Panc1 (cell line): ENCODE measurements around the gene TLCD2. TPM values are rescaled to one million over a fixed set of nuclear protein-coding genes. Genes with fewer than 3 reads are reported as not detected.
A peak's percentile ranks its signal among the peaks of the same experiment; 100 is the strongest.

ENCODE experiments used
- ATAC-seq: fragments of 200-7000 bp; cut with Tn5 transposase; 2 replicates; pipeline ENCODE4 v1.9.1; 2020; ENCODE audit warnings: mild to moderate bottlenecking, moderate library complexity
- BruUV-seq: library from RNA; stranded (reverse); fragments of 400-500 nt; replicated peaks from 2 replicates; lab custom pipeline; 2021; lab: Mats Ljungman, UMichigan
- CTCF ChIA-PET: fragments of 300-600 bp; sonication (Branson Sonifier 250); formaldehyde crosslinking; loops from one replicate; lab custom pipeline; 2022; ENCODE audit warnings: antibody characterized with exemption; lab: Charles Lee
- POLR2A ChIA-PET: fragments of 300-600 bp; sonication (Branson Sonifier 250); formaldehyde crosslinking; loops from one replicate; lab custom pipeline; 2022; ENCODE audit warnings: antibody characterized with exemption; lab: Charles Lee
- DNase-seq: peaks from one replicate; pipeline ENCODE4 v3.0.0-alpha.2; 2010; ENCODE audit warnings: low read depth, low spot score
- H3K27ac ChIP-seq: 2 replicates; pipeline ENCODE4 v1.5.1; 2011; ENCODE audit warnings: mild to moderate bottlenecking, low read length, inconsistent platforms
- H3K27me3 ChIP-seq: fragments of 200-500 bp; sonication (Bioruptor generic); 2 replicates; pipeline ENCODE4 v1.6.0; 2014; ENCODE audit warnings: low read length, inconsistent platforms; ENCODE audit not compliant: control insufficient read depth, insufficient read depth
- H3K36me3 ChIP-seq: fragments of 200-500 bp; sonication (Bioruptor generic); 2 replicates; pipeline ENCODE4 v1.5.1; 2014; ENCODE audit warnings: inconsistent platforms, mild to moderate bottlenecking, low read length, moderate library complexity; ENCODE audit not compliant: control insufficient read depth, insufficient read depth
- H3K4me1 ChIP-seq: 2 replicates; pipeline ENCODE4 v1.5.1; 2011; ENCODE audit warnings: inconsistent platforms, mild to moderate bottlenecking, low read length, moderate library complexity; ENCODE audit not compliant: control insufficient read depth, insufficient read depth
- H3K4me3 ChIP-seq, 2 experiments: 2 replicates each; pipeline ENCODE4 v1.5.1; 2011 to 2012; ENCODE audit warnings: low read depth in 2 of 2, low read length in 2 of 2, mild to moderate bottlenecking in 2 of 2, inconsistent platforms in 1 of 2, moderate library complexity in 1 of 2
- H3K9me3 ChIP-seq: fragments of 200-500 bp; sonication (Bioruptor generic); 2 replicates; pipeline ENCODE4 v1.5.1; 2014; ENCODE audit warnings: low read depth, mild to moderate bottlenecking, inconsistent platforms, low read length, moderate library complexity; ENCODE audit not compliant: control insufficient read depth, insufficient read depth
- POLR2AphosphoS5 ChIP-seq: IDR thresholded peaks from 2 replicates; pipeline ENCODE4 v1.6.1; 2012; ENCODE audit warnings: mild to moderate bottlenecking, low read depth, low read length, moderate library complexity
- REST ChIP-seq, 2 experiments: IDR thresholded peaks; 2 replicates each; pipeline ENCODE4 v1.6.1; 2011 to 2012; ENCODE audit warnings: low read depth in 2 of 2, control low read depth in 1 of 2, low read length in 1 of 2, mild to moderate bottlenecking in 1 of 2, moderate library complexity in 1 of 2; ENCODE audit not compliant: insufficient read depth in 1 of 2
- SIN3A ChIP-seq: IDR thresholded peaks from 2 replicates; pipeline ENCODE4 v1.6.1; 2012; ENCODE audit warnings: low read depth, mild to moderate bottlenecking, low read length, moderate library complexity, borderline replicate concordance; ENCODE audit not compliant: insufficient read depth
- TCF7L2 ChIP-seq: IDR thresholded peaks from 2 replicates; pipeline ENCODE4 v1.6.1; 2011; ENCODE audit warnings: mild to moderate bottlenecking, low read depth, low read length, inconsistent platforms
- in situ Hi-C: cut with HindIII; loops from 2 replicates; pipeline ENCODE4 v1.10.0; 2016; ENCODE audit warnings: low sequenced_read_pairs, low pct_unique_long_range_greater_than_20kb
- intact Hi-C: fragments of 100-400 bp; cut with micrococcal nuclease; formaldehyde crosslinking; loops from one replicate; pipeline ENCODE4 v1.10.0; 2022; ENCODE audit not compliant: unreplicated experiment
- total RNA-seq: library from RNA; stranded (reverse); gene quantifications from one replicate; pipeline ENCODE4 v1.2.1, GENCODE V29; 2021; ENCODE audit not compliant: unreplicated experiment
- TF ChIP-seq, protein P1 (sequence below): fragments of 450-650 bp; IDR thresholded peaks from 2 replicates; pipeline ENCODE4 v1.5.1; 2017; ENCODE audit warnings: mild to moderate bottlenecking

TLCD2 gene
- total RNA-seq, 1 experiment from 2014 or later, result 7.0 TPM

DNA sequence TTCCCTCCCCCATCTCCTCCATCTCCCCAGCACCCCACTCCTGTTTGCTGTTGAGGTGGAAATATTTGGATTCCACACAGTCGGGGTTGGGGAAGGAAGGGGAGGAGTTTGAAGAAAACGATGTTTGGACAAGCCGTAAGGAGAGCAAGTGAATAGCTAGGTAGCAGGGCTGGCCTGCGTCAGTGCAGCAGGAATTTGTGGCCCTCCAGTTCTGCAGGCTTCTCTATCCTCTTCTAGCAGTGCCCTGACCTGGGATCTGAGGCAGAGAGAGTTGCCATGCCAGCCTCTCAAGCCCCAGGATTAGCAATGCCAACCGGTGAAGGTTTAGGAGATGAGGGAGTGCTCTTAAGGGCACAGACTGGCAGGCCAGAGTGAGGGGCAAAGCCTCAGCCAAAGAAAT is 12.5 kb downstream of the TLCD2 start:
- ATAC-seq (peak; percentile 53), DNase-seq (no peak)
- TF ChIP-seq REST (IDR thresholded peaks at IDR 0.05; ENCODE audit: insufficient read depth in 1 of 2, low read depth in 2 of 2, low read length in 1 of 2) (no peak), POLR2AphosphoS5 (no peak), SIN3A (no peak), TCF7L2 (no peak)
- TF ChIP-seq, protein P1, sequence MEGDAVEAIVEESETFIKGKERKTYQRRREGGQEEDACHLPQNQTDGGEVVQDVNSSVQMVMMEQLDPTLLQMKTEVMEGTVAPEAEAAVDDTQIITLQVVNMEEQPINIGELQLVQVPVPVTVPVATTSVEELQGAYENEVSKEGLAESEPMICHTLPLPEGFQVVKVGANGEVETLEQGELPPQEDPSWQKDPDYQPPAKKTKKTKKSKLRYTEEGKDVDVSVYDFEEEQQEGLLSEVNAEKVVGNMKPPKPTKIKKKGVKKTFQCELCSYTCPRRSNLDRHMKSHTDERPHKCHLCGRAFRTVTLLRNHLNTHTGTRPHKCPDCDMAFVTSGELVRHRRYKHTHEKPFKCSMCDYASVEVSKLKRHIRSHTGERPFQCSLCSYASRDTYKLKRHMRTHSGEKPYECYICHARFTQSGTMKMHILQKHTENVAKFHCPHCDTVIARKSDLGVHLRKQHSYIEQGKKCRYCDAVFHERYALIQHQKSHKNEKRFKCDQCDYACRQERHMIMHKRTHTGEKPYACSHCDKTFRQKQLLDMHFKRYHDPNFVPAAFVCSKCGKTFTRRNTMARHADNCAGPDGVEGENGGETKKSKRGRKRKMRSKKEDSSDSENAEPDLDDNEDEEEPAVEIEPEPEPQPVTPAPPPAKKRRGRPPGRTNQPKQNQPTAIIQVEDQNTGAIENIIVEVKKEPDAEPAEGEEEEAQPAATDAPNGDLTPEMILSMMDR, result no peak
- ChIA-PET POLR2A (interaction anchor here (0.7 kb wide), 1 partner anchor 103 kb away, joined by 3 read pairs; no protein-coding TSS in a partner anchor), CTCF (no interaction called here)
- H3K36me3 ChIP-seq, result no peaks in the 10 kb centered on the region
- no peaks in the 10 kb centered on the region for H3K9me3 ChIP-seq
- H3K27ac ChIP-seq, result no peak overlapping the region
- no peaks in the 10 kb centered on the region for H3K4me1 ChIP-seq
- in situ Hi-C loops, result no loop called here
- no peak overlapping the region for H3K4me3 ChIP-seq
- H3K27me3 ChIP-seq, result no peaks in the 10 kb centered on the region
- intact Hi-C loops, result no loop called here
- no TSS peak for BruUV-seq

GRCh38 chr17:1695365-1695764 is 14.8 kb downstream of the TLCD2 start:
- TF ChIP-seq POLR2AphosphoS5, result no peak
- TF ChIP-seq, protein P1, result no peak
- no peak for TF ChIP-seq REST (IDR thresholded peaks at IDR 0.05; ENCODE audit: insufficient read depth in 1 of 2, low read depth in 2 of 2, low read length in 1 of 2)
- no peak for TF ChIP-seq SIN3A
- no peak for TF ChIP-seq TCF7L2
- Histone ChIP-seq H3K4me1 (no peaks in the 10 kb centered on the region), H3K36me3 (no peaks in the 10 kb centered on the region), H3K9me3 (no peaks in the 10 kb centered on the region), H3K4me3 (no peak overlapping the region), H3K27me3 (no peaks in the 10 kb centered on the region), H3K27ac (no peak overlapping the region)
- ChIA-PET CTCF (no interaction called here), POLR2A (no interaction called here)
- in situ Hi-C loops, result no loop called here
- ATAC-seq (no peak), DNase-seq (no peak)
- intact Hi-C loops, result no loop called here
- BruUV-seq, result no TSS peak
